Forelimb muscle (tissue), 1 donor: ENCODE measurements around the gene LOXL4. TPM values are rescaled to one million over a fixed set of nuclear protein-coding genes. Genes with fewer than 3 reads are reported as not detected.

Source experiments
- DNase-seq: peaks from one replicate; pipeline ENCODE4 v3.0.0-alpha.2; 2013; ENCODE audit warnings: low read depth
- polyA plus RNA-seq: library from polyadenylated mRNA; unstranded; fragments of 120-200 nt; gene quantifications from one replicate; pipeline ENCODE4 v1.2.1, GENCODE V29; 2013; ENCODE audit not compliant: insufficient read length

The LOXL4 gene
- polyA plus RNA-seq, 1 donor: 9.5 TPM

DNA sequence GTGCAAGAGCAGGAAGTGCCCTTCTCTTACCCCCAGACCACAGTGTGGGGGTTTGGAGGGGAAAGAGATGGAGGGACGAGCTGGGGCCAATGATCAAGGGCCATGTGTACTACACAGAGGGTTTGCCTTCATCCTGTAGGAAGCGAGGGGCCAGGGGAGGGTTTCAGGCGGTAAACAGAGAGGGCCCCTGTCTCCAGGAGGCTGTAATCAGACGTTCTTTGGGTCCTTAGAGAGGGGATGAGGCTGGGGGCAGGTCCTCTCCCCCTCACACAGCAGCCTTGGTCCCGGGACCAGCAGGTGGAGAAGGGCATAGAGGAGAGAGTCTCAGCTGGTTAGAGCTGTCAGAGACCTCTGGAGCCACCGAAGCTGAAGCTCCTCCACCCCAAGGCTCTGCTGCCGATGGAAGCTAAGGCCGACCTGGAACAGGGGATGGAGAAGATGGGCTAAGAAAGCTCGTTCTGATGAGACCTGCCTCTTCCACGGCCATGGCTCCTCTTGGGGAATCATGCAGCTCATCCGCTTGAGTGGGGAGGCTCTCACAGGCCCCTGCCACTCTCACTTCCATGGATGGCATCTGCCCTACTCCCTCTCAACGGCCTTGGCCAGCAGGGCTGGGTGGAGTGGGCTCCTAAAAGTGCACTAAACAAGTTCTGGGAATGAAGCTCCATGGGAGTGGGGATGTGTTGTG, 3.5 kb downstream of the LOXL4 start:
- DNase-seq: no peak

DNA sequence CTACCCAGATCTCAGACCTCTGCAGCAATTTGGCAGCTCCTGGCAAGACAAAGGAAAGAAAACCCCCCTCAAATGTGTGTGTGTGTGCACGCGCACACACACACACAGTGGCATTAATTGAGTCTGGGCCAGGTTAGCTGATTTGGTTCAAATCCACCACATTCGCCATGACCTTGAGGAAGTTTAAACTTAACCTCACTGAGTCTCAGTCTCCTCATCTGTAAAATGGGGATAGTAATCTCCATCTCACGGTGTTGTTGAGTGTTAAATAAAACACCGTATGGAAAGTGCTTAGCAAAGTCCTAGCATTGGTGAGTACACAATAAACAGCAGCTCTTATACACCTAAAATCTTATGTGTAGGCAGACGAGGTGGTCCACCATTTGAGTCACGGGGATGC, 4.9 kb downstream of the LOXL4 start:
- DNase-seq: no peak

- DNase-seq: no peak
These were observed 5.4 kb downstream of the LOXL4 start for GRCh38 chr10:98262571-98262970.

GRCh38 chr10:98261436-98262277, 6.3 kb downstream of the LOXL4 start:
- DNase-seq: no peak

DNA sequence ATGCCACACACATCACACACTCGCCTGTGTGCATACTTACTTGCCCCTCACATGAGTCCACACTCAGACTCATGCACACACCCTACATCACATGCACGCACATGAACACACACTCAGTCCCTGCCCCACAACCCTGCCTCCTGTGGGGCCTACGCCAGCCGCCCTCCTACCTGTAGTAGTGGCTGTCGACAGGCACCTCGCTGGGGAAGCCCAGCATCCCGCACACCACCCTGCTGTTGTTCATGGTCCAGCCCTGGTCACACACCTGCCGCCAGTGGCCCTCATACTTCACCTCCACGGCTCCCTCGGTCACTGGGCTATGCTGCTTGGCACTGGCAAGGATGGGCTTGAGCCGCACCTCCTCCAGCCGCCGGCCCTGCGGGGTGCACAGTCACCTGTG, 7.2 kb downstream of the LOXL4 start:
- no peak for DNase-seq

DNA sequence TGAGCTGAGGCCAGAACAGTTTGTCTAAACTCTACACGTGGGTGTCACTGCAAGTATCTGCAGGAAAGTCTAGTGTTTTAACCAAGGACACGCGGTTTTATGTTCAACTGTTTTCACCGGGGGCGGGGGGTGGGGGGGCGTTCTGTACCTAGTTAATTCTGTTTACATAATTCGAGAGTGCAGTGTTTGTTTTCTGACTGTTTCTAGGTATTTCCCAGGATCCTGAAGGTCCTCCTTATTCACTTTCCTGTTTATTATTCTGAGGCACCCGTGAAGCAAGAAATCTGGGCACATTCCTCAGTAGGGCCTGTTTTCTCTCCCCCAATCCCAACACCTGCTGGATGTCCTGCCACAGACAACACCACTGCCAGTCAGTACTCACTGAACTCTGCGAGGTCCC, 7.6 kb downstream of the LOXL4 start:
- no peak for DNase-seq

GRCh38 chr10:98259606-98260315, 8.2 kb downstream of the LOXL4 start:
- no peak for DNase-seq

- no peak for DNase-seq
These were observed 9.1 kb downstream of the LOXL4 start for GRCh38 chr10:98258683-98259454.

DNA sequence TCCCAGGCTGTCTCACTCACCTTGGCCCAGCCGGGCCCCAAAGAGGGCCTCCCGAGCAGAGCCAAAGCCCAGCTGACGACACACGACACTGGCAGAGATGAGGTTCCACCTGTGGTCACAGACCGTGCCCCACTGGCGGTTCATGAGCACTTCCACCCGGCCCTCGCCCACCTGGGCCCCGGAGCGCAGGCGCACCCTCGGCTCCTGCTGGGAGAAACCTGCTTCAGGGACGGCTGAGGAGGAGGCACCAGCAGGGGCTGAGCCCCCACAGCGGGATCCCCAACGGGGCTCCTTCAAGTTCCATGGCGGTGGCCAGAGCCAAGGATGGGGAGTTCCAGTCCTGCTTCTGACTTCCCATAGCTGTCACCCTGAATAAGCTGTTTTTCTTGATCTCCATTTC, 10.0 kb downstream of the LOXL4 start:
- no peak for DNase-seq

- DNase-seq: no peak
These were observed 10.8 kb downstream of the LOXL4 start for GRCh38 chr10:98257198-98257597.

GRCh38 chr10:98256692-98257091, 11.3 kb downstream of the LOXL4 start:
- DNase-seq: no peak

DNA sequence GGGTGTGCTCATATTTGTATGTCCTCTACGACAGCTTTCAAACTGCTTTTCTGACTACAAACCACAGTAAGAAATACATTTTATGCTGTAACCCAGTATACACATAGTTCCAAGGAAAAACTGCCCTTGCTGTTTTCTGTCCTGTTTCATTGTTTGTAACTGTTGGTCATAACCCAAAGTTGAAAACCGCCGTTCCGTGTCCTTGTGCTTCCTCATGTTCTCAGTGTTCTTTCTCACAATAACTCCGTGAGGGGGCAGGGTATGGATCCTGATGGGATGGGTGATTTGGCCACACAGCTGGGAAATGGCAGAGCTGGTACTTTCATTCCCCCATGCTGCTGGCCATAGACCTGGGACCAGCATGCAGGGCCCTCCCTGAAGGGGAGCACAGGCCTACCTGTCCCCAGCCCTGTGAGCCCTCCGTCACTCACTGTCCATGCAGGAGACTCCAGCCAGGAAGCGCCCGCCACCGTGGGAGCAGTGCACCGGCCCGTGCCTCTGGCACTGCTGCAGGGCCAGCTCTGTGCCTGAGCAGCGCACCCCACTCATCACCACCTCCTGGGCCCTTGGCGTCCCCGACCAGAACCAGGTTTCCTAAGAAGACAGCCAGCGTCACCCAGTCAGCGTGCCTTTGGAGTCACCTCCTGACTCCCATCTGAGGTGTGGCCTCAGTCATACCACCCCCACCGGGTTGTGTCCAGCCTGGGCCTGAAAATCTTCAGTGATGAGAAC, 12.7 kb downstream of the LOXL4 start:
- DNase-seq: no peak

DNA sequence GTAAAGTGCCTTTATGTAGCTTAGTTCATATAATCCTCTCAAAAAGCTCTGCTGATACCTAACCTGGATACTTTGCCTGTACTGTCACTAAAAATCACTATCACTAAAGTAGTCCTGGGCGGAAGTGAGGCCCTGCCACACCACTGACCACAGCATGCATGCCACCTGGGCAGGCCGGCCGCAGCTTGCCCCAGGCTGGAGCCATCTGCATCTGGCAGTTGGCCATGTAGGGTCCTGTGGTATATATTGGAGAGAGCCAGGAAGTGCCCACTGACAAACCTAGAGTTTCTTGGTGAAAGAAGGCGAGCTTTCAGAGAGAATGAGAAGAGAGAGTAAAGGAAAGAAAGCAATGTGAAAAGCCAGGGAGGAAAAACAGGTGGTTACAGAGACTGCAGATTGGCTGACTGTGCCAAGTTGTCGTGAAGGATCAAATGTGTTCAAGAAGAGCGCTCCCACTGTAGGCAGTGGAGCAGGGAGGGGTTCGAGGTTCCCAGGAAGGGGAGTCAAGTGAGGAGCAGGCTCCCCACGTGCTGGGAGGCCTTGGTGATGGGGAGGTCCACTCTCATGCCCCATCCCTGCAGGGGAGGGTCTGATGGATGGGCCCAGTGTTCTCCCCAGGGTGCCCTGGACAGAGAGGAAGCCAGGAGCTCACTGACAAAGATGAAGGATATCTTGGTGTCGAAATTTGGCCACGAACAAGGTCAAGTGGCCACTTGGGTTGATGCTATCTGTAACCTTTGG, 13.6 kb downstream of the LOXL4 start:
- DNase-seq: no peak

DNA sequence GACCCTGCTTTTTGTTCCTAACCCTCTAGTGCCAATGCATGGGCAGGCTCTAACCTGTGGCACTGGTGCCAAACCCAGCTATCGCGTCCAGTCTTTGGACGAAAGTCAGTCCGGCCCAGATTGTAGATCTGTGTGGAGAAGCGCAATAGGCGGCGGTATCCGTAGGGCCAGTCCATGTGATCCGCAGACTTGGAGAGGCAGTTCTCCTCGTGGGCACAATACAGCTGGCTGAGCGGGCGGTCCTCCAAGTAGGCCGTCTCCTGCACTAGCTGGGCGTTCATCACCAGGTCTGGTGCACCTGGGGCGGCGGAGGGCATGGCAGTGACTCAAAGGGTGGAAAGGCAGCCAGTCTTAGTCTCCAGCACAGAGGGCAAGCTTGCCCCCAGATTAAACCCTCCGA, 14.5 kb downstream of the LOXL4 start:
- DNase-seq: no peak

DNA sequence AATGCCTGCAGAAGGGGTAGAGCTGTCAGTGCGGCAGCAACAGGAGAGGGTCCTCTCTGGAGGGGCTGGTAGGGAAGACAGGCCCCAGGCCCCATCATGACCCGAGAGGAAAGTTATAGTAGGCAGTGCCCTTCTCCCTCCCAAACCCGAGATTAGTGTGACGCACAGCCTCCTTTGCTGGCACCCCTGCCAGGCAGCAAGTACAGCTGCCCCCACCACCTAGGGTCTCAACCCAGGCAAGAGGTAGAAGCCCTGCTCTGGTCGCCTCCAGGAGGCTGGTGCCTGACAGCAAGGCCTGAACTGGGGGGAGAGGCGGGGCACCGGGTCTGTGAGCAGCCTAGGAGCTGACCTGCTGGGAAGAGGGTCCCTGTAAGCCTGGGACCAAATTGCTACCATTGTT, 15.5 kb downstream of the LOXL4 start:
- no peak for DNase-seq

DNA sequence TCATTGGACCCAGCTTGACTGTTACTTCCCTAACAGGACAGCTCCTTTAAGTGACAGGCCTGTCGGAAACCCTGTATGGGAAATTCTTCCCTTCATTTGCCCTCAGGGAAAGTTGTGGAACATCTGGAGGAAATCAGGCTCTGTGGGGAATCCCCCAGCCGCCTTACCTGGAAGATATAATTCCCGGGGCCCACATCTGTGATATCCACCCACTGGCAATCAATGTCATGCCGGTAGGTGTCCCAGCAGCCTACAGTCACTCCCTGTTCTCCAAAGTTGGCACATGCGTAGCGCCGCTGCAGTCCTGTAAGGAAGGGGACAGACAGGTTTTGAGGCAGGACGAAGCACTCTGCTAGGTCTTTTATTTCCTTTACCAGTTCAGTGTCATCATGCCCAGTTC, 16.6 kb downstream of the LOXL4 start:
- no peak for DNase-seq

DNA sequence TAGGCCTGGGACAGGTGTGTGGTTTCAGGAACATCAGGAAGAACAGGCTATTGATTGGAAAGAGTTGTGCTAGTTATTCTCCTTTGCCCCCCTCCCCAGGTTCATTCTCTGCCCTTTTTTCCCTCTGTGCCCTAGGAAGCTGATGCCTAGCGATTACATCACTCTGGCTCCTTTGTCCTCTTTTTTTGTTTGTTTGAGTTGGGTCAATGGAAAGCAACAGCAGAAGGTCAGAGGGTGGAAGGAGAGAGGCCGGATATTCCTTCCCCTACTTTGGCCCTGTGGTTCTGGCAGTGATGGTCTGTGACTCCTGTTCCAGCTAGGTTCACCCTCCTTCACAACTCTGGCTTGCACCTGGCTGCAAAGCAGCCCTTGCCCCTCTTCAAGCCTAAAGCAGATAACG, 18.9 kb downstream of the LOXL4 start:
- DNase-seq: no peak

DNA sequence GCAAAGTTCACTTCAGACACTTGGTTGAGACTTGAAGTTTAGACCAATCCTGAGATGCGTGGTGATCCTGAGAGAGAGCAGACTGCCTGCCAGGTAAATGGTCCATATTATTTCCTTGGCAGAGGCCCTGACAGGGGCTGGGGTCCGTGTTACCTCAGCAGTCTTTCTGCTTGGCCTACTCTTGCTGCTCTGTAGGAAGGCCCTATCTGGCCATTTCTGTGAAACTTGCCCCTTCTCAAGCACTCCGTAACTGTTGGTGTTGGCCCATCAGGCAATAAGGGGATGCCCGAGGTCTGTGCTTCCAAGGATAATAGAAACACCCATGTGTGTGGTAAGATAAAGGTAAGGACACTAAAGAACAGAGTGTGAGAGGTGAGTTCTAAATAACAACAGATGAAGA, 20.0 kb downstream of the LOXL4 start:
- no peak for DNase-seq

DNA sequence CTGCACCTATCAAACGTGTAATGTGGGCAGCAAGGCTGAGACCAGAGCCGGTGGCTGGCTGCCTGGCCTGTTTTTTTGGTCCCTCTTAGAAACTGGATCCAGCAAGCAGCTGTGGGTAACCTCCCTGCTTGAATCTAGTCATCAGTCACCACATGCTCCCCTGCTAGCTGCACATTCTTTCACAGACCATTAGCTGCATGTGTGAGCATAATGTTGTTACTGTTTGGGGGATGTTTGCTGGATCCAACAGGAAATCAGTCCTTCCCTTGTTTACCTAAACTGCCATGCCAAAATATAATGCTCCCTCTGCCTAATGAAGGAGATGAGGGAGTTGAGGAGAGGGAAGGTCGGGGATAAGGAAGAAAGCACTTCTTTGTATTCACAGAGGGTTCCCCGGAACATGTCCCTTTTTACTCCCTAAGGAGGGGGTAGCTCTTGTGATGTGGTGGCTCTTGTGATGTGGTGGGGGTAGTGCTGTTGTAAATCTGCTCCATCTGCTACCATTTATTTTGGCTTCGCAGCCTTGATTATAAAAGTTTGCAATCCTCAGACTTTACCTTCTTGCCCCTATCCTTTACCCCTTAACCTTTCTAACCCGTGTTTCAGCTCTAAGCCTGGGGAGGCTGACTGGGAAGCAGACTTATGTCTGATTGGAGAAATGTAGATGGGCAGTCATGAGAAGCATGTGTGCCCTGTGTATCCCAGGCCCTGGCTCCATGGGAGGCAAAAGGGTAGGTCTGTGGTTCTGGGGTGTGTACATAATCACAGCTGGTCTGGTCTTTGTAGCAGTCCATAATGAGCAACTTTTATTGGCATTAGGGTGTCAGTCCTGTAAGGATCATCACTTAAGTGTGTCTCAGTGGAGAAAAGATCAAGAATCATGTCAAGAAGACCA, 20.8 kb downstream of the LOXL4 start:
- no peak for DNase-seq

DNA sequence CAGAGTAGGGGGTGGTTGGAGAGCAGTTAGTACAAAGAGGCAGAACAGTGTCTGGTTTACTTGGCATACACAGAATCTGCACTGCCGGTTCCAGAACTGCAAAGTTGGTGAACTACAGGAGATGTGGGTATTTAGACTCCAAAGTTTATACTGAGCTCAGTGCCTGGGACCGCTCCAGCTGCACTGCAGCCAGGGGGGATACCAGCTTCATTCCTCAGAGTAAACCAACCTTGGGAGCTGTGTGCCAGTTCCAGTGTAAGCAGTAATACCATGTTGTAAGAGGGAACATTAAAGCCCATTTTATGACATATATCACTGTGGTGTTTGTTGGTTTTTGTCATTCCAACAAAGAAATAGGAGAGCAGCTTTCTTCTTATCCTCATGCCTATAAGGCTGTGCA, 23.4 kb downstream of the LOXL4 start:
- no peak for DNase-seq
